Mononuclear cell (primary cell): ENCODE data around the gene VDAC1. TPM values are rescaled to one million over a fixed set of nuclear protein-coding genes. Genes with fewer than 3 reads are reported as not detected.
"Not testable (repeated sequence)": the region's sequence is repeated elsewhere in the genome, so short reads cannot be mapped to it uniquely, and the experiment has no call there.

Experiments
- H3K27me3 ChIP-seq: 2 replicates; pipeline ENCODE4 v1.6.0; 2011; ENCODE audit warnings: low read length, control low read depth; ENCODE audit not compliant: insufficient read depth
- H3K4me1 ChIP-seq: 2 replicates; pipeline ENCODE4 v1.5.1; 2011; ENCODE audit warnings: mild to moderate bottlenecking, low read length, control low read depth; ENCODE audit not compliant: insufficient read depth
- H3K4me3 ChIP-seq: 2 replicates; pipeline ENCODE4 v1.5.1; 2011; ENCODE audit warnings: mild to moderate bottlenecking, low read length, moderate library complexity
- H3K9me3 ChIP-seq: 2 replicates; pipeline ENCODE4 v1.5.1; 2011; ENCODE audit warnings: low read depth, mild to moderate bottlenecking, control low read depth, low read length
- total RNA-seq: library from RNA; depleted of rRNA; stranded (reverse); fragments of >200 nt; gene quantifications from one replicate; pipeline ENCODE4 v1.2.3, GENCODE V29; 2012

VDAC1 gene
- total RNA-seq, 1 donor: 94.9 TPM

DNA sequence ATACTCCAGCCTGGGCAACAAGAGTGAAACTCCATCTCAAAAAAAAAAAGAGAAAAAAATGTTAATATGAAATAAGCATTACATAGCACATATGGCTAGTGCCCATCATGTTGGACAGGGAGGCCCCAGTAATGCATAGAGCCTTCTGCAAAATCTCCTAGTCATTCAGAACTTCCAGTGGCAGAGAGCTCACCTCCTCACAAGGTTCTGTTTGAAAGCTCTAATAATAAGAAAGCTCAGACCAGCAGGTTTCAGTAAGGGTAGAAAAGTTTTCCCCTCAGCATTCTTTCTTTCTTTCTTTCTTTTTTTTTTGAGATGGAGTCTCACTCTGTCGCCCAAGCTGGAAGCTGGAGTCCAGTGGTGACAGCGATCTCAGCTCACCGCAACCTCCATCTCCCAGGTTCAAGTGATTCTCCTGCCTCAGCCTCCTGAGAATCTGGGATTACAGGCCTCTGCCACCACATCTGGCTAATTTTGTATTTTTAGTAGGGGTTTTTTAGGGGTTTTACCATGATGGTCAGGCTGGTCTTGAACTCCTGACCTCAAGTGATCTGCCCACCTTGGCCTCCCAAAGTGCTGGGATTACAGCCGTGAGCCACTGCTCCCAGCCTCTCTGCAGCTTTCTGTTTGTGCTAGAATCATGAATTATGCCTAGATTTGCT is 25.7 kb upstream of the VDAC1 start:
- H3K4me1 ChIP-seq, H3K27me3 ChIP-seq, H3K4me3 ChIP-seq, H3K9me3 ChIP-seq: not testable (repeated sequence)

DNA sequence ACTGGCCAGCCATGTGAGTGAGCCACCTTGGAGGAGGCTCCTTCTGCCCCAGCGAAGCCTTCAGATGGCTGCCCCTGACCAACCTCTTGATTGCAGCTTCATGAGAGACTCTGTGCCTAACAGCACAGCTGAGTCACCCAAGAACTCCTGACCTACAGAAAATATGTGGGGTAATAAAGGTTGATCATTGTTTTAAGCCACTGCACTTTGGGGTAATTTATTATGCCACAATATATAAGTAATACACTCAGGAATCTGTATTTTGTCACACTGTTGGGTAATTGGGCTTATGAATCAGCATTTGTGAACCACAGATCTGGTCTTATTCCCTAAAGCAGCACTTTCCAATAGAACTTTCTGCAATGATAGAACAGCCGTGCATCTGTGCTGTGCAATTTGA is 24.4 kb upstream of the VDAC1 start:
- no peaks in the 10 kb centered on the region for H3K4me1 ChIP-seq
- no peaks in the 10 kb centered on the region for H3K9me3 ChIP-seq
- no peak overlapping the region for H3K4me3 ChIP-seq
- no peaks in the 10 kb centered on the region for H3K27me3 ChIP-seq

DNA sequence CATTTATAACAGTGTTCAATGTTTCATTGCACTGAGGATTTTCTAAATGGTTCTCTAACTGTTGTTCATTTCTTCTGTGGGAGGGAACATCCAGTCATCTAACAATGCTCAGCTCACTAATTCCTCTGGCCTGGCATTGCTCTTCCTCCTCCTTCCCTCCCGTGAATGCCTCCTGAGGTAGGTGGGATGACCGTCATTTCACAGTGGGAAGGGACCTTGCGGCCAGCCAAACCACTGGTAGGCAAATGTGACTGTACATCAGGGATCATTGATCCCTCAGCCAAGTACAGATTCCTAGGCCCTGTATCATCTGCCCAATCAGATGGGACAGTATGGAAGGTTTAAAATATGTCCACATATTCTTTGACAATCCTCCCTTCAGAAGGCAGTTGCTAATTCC is 23.7 kb upstream of the VDAC1 start:
- Histone ChIP-seq H3K9me3 (no peaks in the 10 kb centered on the region), H3K27me3 (no peaks in the 10 kb centered on the region), H3K4me1 (no peaks in the 10 kb centered on the region), H3K4me3 (no peak overlapping the region)

DNA sequence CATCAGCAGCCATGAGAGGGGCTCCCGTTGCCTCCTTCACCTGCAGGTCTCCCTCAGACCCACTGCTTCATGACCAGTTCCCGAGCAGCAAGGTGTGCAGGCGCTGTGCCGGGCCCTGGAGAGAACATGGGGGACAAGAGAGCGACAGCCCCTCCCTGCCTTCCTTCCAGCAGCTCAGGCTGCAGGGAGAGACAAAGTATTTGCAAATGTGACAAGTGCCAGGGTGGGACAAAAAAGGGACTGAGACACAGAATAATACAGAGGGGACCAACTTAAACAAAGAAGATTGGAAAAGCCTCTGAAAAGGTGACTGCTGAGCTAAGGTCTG is 22.5 kb upstream of the VDAC1 start:
- H3K9me3 ChIP-seq: no peaks in the 10 kb centered on the region
- H3K4me1 ChIP-seq: no peaks in the 10 kb centered on the region
- H3K4me3 ChIP-seq: no peak overlapping the region
- H3K27me3 ChIP-seq: no peaks in the 10 kb centered on the region

DNA sequence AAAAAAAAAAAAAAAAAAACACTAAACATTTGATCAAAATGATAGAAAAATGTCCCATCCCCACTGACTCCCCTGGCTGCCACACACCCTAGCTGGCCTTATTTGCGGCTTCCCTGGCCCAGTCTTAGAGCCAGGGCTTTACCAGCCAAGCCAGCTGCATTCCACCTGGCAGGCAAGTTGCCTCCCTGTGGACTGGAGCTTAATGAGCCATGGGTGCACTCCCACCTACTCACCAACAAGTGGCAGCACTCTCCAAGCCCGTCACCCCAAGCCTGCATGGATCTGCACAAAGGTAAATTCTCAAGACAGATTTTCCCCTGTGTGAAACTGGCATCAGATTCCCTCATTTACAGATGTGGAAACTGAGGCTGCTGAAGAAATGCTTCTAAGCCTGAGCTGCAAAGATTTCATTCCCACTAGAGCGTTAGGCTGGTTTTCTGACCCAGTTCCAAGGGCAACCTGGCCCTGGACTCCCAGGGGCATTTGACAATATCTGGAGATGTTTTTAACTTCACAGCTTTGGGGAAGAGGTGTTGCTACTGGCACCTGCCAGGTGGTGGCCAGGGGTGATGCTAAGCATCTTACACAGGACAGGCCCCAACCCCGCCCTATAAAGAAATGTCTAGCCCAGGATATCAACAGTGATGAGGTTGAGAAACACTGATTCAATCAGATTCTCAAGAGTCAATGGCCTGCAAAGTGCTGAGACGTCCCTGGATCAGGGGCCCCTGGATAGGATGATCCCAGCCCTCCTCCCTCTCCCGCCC is 21.9 kb upstream of the VDAC1 start:
- Histone ChIP-seq H3K4me3 (no peak overlapping the region), H3K27me3 (no peaks in the 10 kb centered on the region), H3K4me1 (no peaks in the 10 kb centered on the region), H3K9me3 (no peaks in the 10 kb centered on the region)

DNA sequence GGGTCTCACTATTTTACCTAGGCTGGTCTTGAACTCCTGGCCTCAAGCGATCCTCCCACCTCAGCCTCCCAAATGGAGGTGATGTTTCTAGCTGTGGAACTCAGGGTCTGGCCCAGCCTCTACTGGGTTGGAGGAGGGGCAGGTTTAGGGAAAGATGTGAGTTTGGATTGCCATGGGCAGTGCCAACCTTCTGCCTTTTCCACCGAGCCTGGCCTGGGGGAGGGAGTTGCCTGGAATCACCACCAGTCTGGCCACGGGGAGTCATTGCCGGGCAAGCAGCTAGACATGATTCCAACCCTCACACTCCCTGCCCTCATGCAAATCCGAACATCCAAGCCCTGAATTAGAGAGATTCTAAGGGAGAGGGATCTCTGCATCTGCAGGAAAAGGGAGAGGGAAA is 21.0 kb upstream of the VDAC1 start:
- Histone ChIP-seq H3K4me3 (no peak overlapping the region), H3K4me1 (no peaks in the 10 kb centered on the region), H3K9me3 (no peaks in the 10 kb centered on the region), H3K27me3 (no peaks in the 10 kb centered on the region)

DNA sequence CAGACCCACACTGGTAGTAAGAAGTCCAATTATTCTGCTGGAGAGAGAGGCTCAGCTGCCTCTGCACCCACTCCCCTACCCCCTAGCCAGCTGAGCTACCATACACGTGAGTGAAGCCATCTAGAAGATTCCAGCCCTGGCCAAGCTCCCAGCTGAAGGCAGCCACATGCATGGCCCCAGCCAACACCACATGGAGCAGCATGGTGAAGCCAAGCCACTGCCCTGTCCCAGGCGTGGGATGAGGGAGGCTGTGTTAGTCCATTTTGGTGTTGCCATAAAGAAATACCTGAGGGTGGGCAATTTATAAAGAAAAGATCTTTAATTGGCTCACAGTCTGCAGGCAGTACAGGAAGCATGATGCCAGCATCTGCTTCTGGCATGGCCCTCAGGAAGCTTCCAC is 20.0 kb upstream of the VDAC1 start:
- Histone ChIP-seq H3K4me3 (no peak overlapping the region), H3K9me3 (no peaks in the 10 kb centered on the region), H3K4me1 (no peaks in the 10 kb centered on the region), H3K27me3 (no peaks in the 10 kb centered on the region)

DNA sequence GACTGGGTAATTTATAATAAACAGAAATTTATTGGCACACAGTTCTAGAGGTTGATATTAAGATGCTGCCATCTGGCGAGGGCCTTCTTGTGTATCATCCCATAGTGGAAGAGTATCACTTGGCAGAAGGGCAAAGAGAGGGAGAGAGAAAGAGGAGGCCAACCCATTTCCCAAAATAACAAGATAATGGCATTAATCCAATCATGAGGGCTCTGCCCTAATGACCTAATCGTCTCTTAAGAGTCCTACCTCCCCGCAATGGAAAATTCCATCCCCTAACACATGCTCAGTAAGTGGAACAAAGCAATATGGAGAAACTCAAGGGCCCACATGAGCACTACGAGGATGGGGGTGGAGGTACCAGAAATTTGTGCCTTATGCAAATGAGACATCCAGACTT is 17.6 kb upstream of the VDAC1 start:
- peaks cover 2% of the 10 kb centered on the region for H3K27me3 ChIP-seq

DNA sequence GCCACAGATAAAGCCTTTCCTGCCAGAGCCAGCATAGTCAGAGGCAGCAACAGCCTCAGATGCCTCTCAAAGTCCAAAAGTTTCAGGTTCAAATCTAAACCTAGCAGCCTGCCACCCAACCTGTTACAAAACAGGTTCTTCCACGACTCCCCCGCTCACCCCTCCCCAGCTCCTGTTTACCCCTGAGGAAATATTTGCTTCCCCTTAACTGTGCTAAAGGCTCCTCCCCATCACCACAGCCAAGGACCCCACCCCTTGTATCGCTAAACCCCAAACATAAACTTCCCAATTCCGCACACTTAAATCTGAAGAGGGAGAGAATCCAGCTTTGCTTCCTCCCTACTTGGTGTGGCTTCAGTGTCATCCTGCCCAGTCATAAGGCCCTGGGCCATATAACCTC is 15.4 kb upstream of the VDAC1 start:
- Histone ChIP-seq H3K4me1 (no peaks in the 10 kb centered on the region), H3K4me3 (no peak overlapping the region), H3K9me3 (no peaks in the 10 kb centered on the region), H3K27me3 (peaks cover 2% of the 10 kb centered on the region)

More for the DNA sequence above, 17.6 kb upstream of the VDAC1 start:
- H3K4me1 ChIP-seq: no peaks in the 10 kb centered on the region
- H3K4me3 ChIP-seq: no peak overlapping the region
- H3K9me3 ChIP-seq: no peaks in the 10 kb centered on the region

DNA sequence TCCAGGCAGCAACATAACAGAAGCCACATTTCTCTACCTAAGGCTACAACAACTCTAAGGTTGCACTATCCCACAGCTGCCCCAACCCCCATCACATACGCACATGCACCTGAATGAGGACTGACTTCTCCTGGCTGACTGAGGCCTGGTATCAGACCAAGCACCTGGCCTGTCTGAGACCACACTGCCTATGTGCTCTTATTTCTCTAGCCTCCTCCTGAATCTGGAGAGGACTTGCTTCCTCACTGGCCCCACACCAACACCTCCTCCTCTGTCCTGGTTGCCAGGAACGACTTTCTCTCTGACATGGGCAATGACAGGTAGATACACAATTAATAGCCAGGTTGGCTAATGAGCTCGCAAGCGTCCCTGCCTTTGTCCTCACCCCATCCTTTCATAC is 14.9 kb upstream of the VDAC1 start:
- no peaks in the 10 kb centered on the region for H3K9me3 ChIP-seq
- H3K4me1 ChIP-seq: no peaks in the 10 kb centered on the region
- peaks cover 4% of the 10 kb centered on the region for H3K27me3 ChIP-seq
- no peak overlapping the region for H3K4me3 ChIP-seq

DNA sequence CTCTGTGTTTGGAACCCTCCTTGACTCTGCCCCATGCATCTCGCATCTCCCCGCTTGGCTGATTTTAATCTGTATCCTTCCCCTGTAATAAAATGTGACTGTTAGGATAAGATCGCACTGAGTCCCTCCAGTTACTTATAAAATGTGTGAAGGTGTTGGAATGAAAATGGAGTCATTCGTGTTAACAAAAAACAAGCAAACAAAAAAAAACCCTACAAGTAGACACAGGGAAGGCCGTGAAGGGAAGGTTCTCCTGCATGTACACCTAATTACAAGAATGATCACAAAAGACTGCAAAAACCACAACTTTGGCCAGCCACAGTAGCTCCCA is 14.2 kb upstream of the VDAC1 start:
- H3K27me3 ChIP-seq: peaks cover 5% of the 10 kb centered on the region
- H3K4me1 ChIP-seq: no peaks in the 10 kb centered on the region
- H3K9me3 ChIP-seq: no peaks in the 10 kb centered on the region
- no peak overlapping the region for H3K4me3 ChIP-seq

DNA sequence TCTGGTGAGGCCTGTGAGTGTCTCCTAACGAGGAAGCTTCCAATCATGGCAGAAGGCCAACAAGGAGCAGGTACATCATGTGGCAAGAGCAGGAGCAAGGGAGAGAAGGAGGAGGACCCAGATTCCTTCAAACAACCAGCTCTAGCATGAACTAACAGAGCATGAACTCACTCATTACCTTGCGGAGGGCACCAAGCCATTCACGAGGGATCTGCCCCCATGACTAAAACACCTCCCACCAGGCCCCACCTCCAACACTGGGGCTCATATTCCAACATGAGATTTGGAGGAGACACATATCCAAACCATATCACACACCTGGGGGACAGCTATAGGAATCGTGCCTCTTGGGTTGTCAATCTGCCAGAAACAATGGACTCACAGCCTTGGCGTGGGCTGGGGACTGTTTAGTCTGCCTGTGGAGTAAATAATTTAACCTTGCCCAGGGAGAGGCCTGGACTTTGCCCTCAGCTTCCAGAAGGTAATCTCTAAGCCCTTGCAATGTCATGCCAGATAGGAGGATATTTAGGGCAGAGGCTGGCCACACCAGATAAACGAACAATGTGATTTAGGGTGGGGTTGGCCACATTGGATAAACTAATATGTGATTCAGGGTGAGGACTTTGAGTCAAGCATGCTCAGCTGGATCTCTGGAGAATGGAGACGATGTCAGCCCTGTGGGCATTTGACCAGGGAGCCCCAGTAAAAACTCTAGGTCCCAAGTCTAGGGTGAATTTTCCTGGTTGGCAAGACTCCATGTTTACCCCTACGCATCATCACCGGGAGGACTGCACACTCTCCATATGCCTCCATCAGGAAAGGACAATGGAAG is 13.6 kb upstream of the VDAC1 start:
- Histone ChIP-seq H3K9me3 (no peaks in the 10 kb centered on the region), H3K4me3 (no peak overlapping the region), H3K27me3 (peaks cover 5% of the 10 kb centered on the region), H3K4me1 (no peaks in the 10 kb centered on the region)

DNA sequence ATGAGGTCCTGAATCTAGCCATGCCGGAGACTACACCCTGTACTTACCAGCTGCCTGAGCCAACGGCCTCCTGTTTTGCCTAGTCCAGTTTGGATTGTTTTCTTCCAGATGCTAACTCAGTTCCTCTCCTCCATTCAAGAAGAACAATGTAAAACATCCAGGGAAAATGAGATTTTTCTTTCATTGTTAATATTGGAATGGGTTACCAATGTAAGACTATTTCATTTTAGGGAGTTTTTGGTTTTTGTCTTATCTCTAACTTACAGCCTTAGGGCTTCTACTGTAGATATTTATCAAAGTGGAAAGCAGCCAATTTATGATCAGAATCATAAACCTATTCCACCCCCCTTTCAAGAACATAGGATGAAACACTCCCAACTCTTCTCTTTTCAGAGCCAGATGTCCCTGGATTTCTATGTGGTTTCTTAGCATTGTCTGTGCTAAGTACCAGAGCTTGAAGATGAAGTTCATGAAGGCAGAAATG is 3.5 kb upstream of the VDAC1 start:
- no peaks in the 10 kb centered on the region for H3K9me3 ChIP-seq
- peaks cover 15% of the 10 kb centered on the region for H3K4me1 ChIP-seq
- H3K4me3 ChIP-seq: no peak overlapping the region
- H3K27me3 ChIP-seq: peaks cover 20% of the 10 kb centered on the region

DNA sequence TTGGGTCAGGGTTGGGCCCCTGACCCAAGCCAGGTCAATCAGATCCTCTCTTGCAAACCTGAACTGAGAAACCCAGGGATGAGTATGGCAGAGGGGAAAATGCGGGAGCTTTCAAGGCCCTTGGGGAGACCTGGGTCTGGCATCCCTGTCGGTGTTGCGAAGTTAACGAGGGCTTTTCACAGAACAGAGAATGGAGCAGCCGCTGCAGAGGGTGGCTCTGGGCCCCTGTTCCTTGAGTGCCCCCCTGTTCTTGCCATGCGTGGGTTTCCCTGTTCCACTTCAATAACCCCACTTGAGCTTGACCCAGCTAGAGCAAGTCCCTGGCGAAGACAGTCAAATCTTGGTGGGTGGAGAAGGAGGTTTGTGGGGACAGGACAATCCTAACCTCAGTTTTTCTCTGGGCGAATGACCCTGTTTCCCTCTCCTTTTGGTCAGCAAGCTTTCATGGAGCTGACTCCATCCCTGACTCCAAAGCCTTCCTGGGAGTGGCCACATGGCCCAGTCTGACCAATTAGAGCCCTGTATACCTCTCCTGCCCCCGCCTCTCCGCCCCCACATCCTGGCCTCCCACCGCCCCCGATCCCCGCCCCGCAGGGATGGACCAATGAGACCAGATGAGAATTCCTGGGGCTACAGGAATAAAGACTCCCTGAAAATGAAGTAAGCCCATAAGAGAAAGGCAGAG is 2.9 kb upstream of the VDAC1 start:
- Histone ChIP-seq H3K9me3 (no peaks in the 10 kb centered on the region), H3K4me1 (peaks cover 21% of the 10 kb centered on the region), H3K4me3 (no peak overlapping the region), H3K27me3 (peaks cover 14% of the 10 kb centered on the region)

DNA sequence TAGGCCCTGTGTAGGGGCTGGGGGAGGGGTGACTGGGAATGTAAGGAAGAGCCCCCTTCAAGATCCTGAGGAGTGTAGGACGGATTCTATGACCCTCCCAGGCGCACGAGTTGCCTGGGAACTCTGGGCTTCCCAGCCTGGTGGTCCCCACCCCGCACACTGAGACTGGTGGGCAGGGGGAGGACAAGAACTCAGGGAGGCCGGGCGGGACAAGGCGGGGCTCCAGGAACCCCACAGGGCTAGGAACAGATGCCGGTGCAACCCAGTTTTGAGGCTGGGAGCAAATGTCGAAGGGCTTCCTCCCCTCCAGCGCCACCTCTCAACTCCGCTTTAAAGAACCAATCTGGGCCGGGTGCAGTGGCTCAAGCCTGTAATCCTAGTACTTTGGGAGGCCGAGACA is 1.3 kb upstream of the VDAC1 start:
- no peak overlapping the region for H3K4me3 ChIP-seq
- H3K4me1 ChIP-seq: peaks cover 36% of the 10 kb centered on the region
- no peaks in the 10 kb centered on the region for H3K9me3 ChIP-seq
- H3K27me3 ChIP-seq: peaks cover 13% of the 10 kb centered on the region
